AG10803 (cell line): ENCODE results near the gene TMEM54.

ENCODE experiments used
- DNase-seq: peaks from one replicate; pipeline ENCODE4 v3.0.0; 2010; ENCODE audit warnings: low read depth
- H3K4me3 ChIP-seq: 2 replicates; pipeline ENCODE4 v1.5.1; 2011; ENCODE audit warnings: mild to moderate bottlenecking, low read length, control low read depth
- CTCF ChIP-seq: conservative IDR thresholded peaks from 2 replicates; pipeline ENCODE4 v1.5.1; 2011; ENCODE audit warnings: mild to moderate bottlenecking, low read length, control low read depth, inconsistent platforms

TMEM54 gene

GRCh38 chr1:32894681-32895080, 6.5 kb downstream of the TMEM54 start:
- no peak for DNase-seq
- H3K4me3 ChIP-seq, result no peak overlapping the region
- no peak for TF ChIP-seq CTCF

DNA sequence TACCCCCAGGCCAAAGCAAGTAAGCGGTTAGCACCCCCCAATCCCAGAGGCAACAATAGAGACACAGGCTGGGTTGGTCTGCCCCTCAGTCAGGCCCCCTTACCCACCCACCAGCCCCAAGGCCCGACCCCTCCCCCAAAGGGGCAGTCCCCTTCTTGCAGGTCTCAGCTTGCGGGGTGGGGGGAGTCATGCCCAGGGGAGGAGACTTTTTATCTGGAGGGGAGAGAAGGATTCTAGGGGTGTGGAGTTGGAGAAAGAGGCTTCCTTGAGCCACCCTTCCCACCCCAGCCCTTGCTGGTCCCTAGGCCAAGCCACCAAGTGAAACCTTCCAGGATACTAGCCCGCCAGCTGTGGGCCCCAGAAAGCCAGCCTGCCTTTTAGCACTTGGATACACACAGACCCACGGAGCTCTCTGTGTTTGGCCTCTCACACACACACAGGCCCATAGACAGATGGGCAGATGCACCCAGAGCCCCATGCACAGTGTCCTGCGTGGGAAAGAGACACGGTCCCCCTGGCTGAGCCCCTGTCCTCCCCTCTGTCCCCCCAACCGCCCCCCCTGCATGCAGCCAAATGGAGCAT, 7.1 kb downstream of the TMEM54 start:
- H3K4me3 ChIP-seq, result no peak overlapping the region
- no peak for DNase-seq
- TF ChIP-seq CTCF, result no peak

- peak overlapping the region; percentile 44 for H3K4me3 ChIP-seq
- DNase-seq, result no peak
- TF ChIP-seq CTCF, result no peak
These were observed 7.8 kb downstream of the TMEM54 start for GRCh38 chr1:32893198-32894018.

DNA sequence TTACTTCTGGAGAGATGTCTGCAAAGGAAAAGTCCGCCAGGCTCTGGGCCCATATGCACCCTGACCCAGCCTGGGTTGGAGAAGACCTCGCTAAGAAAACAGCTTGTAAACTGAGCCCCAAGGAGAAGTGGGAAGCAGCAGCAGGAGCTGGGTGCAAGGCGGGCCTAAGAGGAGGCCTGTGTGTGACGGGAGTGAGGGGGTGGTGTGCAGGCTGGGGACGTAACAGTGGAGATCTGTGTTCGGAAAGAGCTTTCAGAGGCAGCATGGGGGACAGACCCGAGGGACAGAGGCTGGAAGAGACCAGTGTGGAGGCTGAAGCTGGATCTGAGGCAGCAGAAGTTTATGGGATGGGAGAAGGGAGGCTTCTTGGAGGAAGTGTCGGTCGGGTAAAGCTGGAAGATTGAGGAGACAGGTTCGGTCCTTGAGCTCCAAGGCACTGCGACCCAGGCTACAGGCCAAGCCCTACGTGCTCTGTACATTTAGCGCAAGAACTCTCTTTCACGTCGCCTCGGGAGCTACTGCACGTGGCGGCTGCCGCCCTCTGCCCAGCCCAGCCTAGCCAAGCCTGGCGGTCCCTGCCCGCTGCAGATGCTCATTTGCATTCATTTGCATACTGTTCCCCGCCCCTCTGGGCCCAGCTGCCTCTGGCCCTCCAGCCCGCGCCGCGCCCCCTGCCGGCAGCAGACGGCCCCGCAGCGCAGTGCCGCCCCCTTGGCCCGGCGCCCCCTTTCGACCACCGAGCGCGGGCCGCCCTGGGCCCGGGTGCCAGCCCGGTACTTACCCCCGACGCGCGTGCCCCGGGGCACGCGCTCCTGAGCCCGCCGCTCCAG, 8.6 kb downstream of the TMEM54 start:
- TF ChIP-seq CTCF, result peak; percentile 22; the same call in 1 of the 2 replicates
- H3K4me3 ChIP-seq, result peak overlapping the region; percentile 44
- no peak for DNase-seq

- no peak for TF ChIP-seq CTCF
- H3K4me3 ChIP-seq, result no peak overlapping the region
- no peak for DNase-seq
These were observed 9.6 kb downstream of the TMEM54 start for GRCh38 chr1:32891630-32892029.

- no peak for TF ChIP-seq CTCF
- DNase-seq, result no peak
- no peak overlapping the region for H3K4me3 ChIP-seq
These were observed 10.0 kb downstream of the TMEM54 start for GRCh38 chr1:32891241-32891570.
